GM19324 (cell line): ENCODE data around the gene KCNJ13.
"Not testable (repeated sequence)": the region's sequence is repeated elsewhere in the genome, so short reads cannot be mapped to it uniquely, and the experiment has no call there.

ENCODE experiments used
- ATAC-seq: cut with Tn5 transposase; IDR thresholded peaks from one replicate; pipeline ENCODE4 v1.9.1; 2021; ENCODE audit warnings: mild to moderate bottlenecking, moderate library complexity; ENCODE audit not compliant: unreplicated experiment, low FRiP score

KCNJ13 gene

DNA sequence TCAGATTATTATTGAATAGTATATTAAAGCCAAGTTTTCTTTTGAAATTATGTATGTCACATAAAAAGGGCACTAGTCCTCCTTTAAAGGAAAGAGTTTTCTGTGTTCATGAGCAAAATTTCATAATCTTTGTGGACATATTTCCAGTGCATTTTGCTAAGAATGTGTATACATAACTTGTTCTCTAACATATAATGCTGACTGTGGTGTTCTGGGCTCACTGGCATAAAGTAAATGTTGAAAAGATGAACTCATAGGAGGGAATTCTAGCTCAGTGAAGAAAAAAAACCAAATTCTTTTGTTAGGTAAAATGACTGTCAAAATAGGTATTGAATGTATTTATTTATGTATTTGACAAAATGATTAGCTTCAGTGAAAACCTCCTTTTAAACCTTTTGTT is 6.2 kb downstream of the KCNJ13 start:
- ATAC-seq = no peak

DNA sequence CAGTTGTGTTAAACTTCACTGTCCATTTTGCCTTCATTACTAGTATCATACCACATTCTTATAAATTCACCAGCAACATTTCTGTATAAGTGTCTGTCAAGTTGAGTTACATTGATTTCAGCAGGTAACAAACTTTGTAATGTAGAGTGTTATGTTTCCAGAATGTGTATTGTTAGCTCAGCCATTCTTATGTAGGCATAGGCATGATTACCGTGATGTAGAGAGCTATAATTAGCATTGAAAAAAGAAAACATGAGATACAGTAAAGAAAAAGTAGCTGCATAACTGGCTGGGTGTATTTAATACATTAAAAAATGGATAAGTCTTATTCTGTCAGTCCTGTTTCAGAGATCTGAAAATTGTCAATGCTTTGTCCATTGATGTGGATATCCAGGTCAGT is 8.5 kb downstream of the KCNJ13 start:
- no peak for ATAC-seq

DNA sequence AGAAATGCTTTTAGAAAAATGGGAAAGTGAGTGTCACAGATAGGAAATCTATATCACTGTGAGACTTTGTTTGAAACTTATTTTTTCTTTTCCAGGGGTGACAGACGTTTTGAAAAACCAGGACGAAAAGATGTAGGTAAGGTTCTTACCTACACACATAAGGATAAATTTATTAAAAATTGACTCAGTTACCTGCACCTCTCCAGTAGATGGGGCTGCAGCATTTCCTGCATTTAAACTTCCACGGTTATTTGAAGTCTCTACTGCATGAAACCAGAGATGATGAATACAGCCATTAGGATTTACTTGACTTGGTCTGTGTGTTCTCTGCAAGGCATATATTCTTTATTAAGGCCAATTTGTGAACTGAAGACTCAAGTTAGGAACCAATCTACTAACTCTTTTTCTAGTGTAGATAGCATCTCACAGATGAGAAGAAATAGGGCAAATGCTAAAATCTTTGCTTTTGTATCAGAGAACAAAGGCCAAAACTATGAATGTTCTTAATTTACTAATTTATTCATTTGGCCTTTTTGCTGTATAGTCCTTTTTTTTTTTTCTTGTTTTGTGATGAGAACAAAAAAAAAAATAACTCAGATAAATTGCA is 15.0 kb downstream of the KCNJ13 start:
- ATAC-seq = no peak

- no peak for ATAC-seq
Observed at GRCh38 chr2:232757905-232758304, 18.5 kb downstream of the KCNJ13 start.

DNA sequence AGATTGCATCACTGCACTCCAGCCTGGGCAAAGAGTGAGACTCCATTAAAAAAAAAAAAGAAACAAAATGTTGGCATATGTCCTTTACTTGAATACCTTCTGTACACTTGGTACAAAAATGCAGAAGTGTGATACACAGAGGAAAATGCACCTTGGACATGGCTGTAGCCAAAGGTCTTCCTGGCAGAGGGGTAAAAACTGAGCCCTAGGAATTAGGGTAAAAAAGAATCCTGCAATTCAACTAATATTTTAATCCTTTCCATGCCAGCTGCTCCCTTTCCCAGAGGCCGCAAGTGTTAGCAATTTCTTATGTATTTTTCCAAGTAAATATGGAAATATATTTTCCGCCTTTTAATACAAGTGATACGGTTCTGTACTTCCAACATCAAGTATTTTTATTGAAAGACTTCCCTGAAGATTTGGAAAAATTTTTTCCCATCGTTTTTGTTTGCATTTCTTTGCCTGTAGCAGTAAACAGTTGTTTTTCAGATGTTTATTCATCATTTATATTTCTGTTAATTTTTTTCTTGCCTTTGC is 26.2 kb downstream of the KCNJ13 start:
- no peak for ATAC-seq

GRCh38 chr2:232749331-232749730 is 27.0 kb downstream of the KCNJ13 start:
- ATAC-seq = no peak

DNA sequence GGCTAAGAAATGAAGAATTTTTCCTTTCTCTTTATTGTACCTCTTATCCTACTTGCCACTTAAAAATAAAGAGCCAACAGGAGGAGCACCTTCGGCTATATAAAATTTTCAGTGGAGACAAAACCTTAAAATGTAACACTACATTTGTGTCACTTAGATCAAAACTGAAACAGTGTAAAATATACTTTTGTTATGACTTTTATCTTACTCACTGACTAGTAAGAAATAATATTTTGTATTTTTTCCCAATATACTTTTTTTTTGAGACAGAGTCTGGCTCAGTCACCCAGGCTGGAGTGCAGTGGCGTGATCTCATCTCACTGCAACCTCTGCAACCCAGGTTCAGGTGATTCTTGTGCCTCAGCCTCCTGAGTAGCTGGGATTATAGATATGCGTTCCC is 28.3 kb downstream of the KCNJ13 start:
- ATAC-seq = no peak

DNA sequence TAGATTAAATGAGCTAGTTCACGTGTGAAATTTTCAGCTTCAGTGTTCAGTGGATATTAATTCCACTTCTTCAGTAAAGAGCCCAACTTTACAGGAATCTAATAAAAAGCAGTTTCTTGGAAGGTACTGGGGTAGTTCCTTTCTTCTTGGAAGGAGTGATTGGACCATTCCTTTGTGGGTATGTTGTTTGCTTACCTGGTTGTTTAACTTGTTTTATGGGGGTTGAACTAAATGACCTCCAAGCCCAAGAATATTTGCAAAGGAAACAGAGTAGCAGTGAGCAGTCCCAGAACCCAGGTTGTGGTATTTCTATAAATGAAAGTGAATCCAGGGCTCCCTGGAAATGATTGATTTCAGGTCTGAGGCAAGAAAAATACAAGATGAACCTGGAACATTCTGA is 31.4 kb downstream of the KCNJ13 start:
- ATAC-seq = no peak

DNA sequence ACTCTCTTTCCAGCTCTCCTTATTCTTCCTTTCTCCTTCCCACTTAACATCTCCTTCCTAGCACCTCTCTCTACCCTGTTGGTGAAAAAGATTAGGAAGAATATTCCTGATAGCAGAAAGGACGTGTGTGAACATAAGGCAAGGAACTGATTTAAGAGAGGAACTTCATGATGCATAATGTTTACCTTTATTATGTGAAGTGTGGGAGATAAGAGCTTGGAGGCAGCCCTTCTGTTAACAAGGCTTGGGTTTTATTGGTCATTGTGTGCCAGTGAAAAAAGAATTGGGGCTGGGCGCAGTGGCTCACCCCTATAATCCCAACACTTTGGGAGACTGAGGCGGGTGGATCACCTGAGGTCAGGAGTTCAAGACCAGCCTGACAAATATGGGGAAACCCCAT is 34.4 kb downstream of the KCNJ13 start:
- ATAC-seq = no peak

DNA sequence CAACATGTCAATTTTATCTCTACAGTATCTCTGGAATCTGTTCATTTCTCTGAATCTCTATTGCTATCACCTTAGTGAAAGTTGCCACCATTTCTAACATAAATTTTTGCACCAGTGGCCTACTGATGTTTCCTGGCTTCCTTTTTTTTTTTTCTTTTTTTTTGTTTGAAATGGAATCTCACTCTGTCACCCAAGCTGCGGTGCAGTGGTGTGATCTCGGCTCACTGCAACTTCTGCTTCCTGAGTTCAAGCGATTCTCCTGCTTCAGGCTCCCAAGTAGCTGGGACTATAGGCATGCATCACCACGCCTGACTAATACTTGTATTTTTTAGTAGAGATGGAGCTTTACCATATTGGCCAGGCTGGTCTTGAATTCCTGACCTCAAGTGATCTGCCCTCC is 35.1 kb downstream of the KCNJ13 start:
- no peak for ATAC-seq

GRCh38 chr2:232731470-232731869 is 44.9 kb downstream of the KCNJ13 start:
- ATAC-seq = no peak

- ATAC-seq = no peak
Observed at GRCh38 chr2:232728785-232729184, 47.6 kb downstream of the KCNJ13 start.

- ATAC-seq = no peak
Observed at GRCh38 chr2:232723027-232723426, 53.3 kb downstream of the KCNJ13 start.

GRCh38 chr2:232721882-232722281 is 54.5 kb downstream of the KCNJ13 start:
- no peak for ATAC-seq

- ATAC-seq = no peak
Observed at GRCh38 chr2:232721261-232721660, 55.1 kb downstream of the KCNJ13 start.

DNA sequence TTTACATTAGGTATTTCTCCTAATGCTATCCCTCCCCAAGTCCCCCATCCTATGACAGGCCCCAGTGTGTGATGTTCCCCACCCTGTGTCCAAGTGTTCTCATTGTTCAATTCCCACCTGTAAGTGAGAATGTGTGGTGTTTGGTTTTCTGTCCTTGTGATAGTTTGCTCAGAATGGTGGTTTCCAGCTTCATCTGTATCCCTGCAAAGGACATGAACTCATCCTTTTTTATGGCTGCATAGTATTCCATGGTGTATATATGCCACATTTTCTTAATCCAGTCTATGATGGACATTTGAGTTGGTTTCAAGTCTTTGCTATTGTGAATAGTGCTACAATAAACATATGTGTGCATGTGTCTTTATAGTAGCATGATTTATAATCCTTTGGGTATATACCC is 56.3 kb downstream of the KCNJ13 start:
- not testable (repeated sequence) for ATAC-seq
